Progenitor cell of endocrine pancreas (in vitro differentiated cells): ENCODE data around the gene SMG9. TPM values are rescaled to one million over a fixed set of nuclear protein-coding genes. Genes with fewer than 3 reads are reported as not detected.

Experiments
- DNase-seq: peaks from one replicate; pipeline ENCODE4 v3.0.0; 2021; ENCODE audit warnings: low spot score; ENCODE audit not compliant: unreplicated experiment
- H3K27ac Mint-ChIP-seq: 2 replicates; pipeline ENCODE4 v1.8.0; 2021; ENCODE audit warnings: mild to moderate bottlenecking, moderate library complexity, mixed read lengths
- H3K27me3 Mint-ChIP-seq: 2 replicates; pipeline ENCODE4 v1.8.0; 2021; ENCODE audit warnings: mixed read lengths
- H3K36me3 Mint-ChIP-seq: 2 replicates; pipeline ENCODE4 v1.8.0; 2022; ENCODE audit warnings: mixed read lengths; ENCODE audit not compliant: insufficient read depth
- H3K4me1 Mint-ChIP-seq: 2 replicates; pipeline ENCODE4 v1.8.0; 2021; ENCODE audit warnings: low read depth, mixed read lengths
- H3K4me3 Mint-ChIP-seq: 2 replicates; pipeline ENCODE4 v1.8.0; 2021; ENCODE audit warnings: low read depth, mild to moderate bottlenecking, moderate library complexity, mixed read lengths
- H3K9me3 Mint-ChIP-seq: 2 replicates; pipeline ENCODE4 v1.8.0; 2021; ENCODE audit warnings: low read depth, mixed read lengths
- CTCF ChIP-seq: fragments of 200-600 bp; sonication (generic); IDR thresholded peaks from one replicate; pipeline ENCODE4 v1.5.0; 2021; ENCODE audit warnings: antibody characterized with exemption, mild to moderate bottlenecking; ENCODE audit not compliant: unreplicated experiment
- total RNA-seq: library from RNA; stranded (reverse); gene quantifications from 2 replicates; pipeline ENCODE4 v1.2.1, GENCODE V29; 2021

SMG9 gene
- total RNA-seq, 1 donor from 2014 or later, result 78.9 TPM

DNA sequence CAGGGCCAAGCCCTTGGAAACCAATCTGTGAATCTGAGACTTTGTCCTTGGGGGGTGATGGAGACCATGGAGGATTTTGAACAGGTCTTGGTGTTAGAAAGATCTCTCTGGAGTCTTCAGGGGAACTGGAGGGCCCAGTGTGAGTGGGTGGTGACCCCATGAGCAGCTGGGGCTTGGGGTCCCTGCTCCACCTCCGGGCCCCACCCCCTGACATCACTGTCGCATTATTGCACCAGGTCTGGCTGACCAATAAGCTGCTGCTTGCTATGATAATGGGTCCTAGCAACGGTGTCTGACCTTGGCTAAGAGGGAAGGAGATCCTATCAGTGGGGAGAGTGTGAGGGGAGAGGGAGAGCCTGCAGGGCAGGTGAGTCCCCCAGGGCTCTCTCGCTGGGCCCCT is 39.0 kb downstream of the SMG9 start, which contains the start of gene IRGC:
Gene IRGC (plus strand): TSS at position 301 of the 400 bp plus-strand sequence. CDS start 2,483 bp downstream, outside the sequence.
- no peak within 1 kb of the TSS for H3K27ac Mint-ChIP-seq
- no peak for DNase-seq
- peaks cover 16% of the 10 kb centered on the region for H3K27me3 Mint-ChIP-seq
- H3K4me1 Mint-ChIP-seq, result peaks cover 2% of the 10 kb centered on the region
- H3K36me3 Mint-ChIP-seq, result no peaks in the 10 kb centered on the region
- TF ChIP-seq CTCF, result no peak
- H3K9me3 Mint-ChIP-seq, result no peaks in the 10 kb centered on the region
- H3K4me3 Mint-ChIP-seq, result no peak within 1 kb of the TSS

- Mint-ChIP-seq H3K4me1 (peaks cover 2% of the 10 kb centered on the region), H3K27me3 (peaks cover 16% of the 10 kb centered on the region), H3K9me3 (no peaks in the 10 kb centered on the region), H3K27ac (no peak overlapping the region), H3K4me3 (no peak overlapping the region), H3K36me3 (peaks cover 1% of the 10 kb centered on the region)
- no peak for DNase-seq
- no peak for TF ChIP-seq CTCF
Measured at GRCh38 chr19:43713208-43713607, 41.6 kb downstream of the SMG9 start.

DNA sequence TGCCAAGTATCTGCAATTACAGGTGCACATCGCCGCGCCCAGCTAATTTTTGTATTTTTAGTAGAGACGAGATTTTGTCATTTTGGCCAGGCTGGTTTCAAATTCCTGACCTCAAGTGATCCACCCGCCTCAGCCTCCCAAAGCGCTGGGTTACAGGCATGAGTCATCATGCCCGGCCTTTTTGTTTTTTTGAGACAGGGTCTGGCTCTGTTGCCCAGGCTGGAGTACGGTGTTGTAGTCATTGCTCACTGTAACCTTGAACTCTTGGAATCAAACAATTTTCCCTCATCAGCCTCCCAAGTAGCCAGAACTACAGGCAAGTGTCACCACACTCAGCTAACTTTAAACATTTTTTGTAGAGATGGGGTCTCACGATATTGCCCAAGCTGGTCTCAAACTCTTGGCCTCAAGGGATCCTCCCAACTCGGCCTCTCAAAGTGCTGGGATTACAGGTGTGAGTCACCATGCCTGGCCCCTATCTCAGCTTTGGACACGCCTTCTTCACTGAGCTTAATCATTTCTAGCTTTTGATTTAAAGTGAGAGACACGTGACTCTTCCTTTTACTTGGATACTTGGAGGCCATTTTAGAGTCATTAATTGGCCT is 42.9 kb downstream of the SMG9 start:
- no peak for DNase-seq
- Mint-ChIP-seq H3K27ac (no peak overlapping the region), H3K4me1 (peaks cover 2% of the 10 kb centered on the region), H3K4me3 (no peak overlapping the region), H3K27me3 (peaks cover 16% of the 10 kb centered on the region), H3K9me3 (no peaks in the 10 kb centered on the region), H3K36me3 (peaks cover 1% of the 10 kb centered on the region)
- no peak for TF ChIP-seq CTCF

GRCh38 chr19:43708716-43709115 is 46.0 kb downstream of the SMG9 start:
- Mint-ChIP-seq H3K36me3 (peaks cover 1% of the 10 kb centered on the region), H3K9me3 (no peaks in the 10 kb centered on the region), H3K4me1 (peaks cover 4% of the 10 kb centered on the region), H3K27ac (no peak overlapping the region), H3K4me3 (no peak overlapping the region), H3K27me3 (peaks cover 13% of the 10 kb centered on the region)
- DNase-seq, result no peak
- TF ChIP-seq CTCF, result no peak

- Mint-ChIP-seq H3K4me3 (no peak overlapping the region), H3K36me3 (peaks cover 1% of the 10 kb centered on the region), H3K27me3 (peaks cover 10% of the 10 kb centered on the region), H3K9me3 (no peaks in the 10 kb centered on the region), H3K27ac (no peak overlapping the region), H3K4me1 (peaks cover 4% of the 10 kb centered on the region)
- TF ChIP-seq CTCF, result no peak
- DNase-seq, result no peak
Measured at GRCh38 chr19:43707158-43707712, 47.5 kb downstream of the SMG9 start.
